A673 (cell line): ENCODE measurements around the gene JMJD1C.

Source experiments
- EZH2 ChIP-seq: fragments of 200-600 bp; sonication (generic); IDR thresholded peaks from 2 replicates; pipeline ENCODE4 v1.6.1; 2017; ENCODE audit warnings: borderline replicate concordance, low read depth, mild to moderate bottlenecking, mixed read lengths, antibody characterized with exemption, low read length; ENCODE audit not compliant: poor library complexity, severe bottlenecking
- TF ChIP-seq, protein P1 (sequence below): fragments of 300-800, 200-600 bp; sonication (generic); conservative IDR thresholded peaks from 2 replicates; pipeline ENCODE4 v1.5.1; 2017; ENCODE audit warnings: low read depth, mild to moderate bottlenecking, antibody characterized with exemption, low read length, moderate library complexity, mixed read lengths

DNA sequence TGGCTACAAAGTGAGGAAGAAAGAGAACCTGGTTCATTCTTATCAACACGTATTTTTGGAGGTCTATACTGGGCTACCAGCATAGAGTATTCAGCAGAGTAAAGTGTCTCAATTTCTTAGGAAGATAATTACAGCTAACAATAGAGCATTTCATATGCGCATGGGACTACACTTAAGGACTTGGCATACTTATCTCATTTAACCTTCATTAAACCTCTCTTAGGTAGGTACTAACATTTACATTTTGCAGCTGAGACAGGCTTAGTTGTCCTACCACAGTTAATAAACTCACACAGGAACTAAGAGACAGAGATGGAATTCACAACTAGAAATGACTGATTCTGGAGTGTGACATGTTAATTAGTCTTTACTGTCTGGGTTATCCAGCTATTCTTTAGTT lies 266.1 kb downstream of the JMJD1C start:
- TF ChIP-seq, protein P1, sequence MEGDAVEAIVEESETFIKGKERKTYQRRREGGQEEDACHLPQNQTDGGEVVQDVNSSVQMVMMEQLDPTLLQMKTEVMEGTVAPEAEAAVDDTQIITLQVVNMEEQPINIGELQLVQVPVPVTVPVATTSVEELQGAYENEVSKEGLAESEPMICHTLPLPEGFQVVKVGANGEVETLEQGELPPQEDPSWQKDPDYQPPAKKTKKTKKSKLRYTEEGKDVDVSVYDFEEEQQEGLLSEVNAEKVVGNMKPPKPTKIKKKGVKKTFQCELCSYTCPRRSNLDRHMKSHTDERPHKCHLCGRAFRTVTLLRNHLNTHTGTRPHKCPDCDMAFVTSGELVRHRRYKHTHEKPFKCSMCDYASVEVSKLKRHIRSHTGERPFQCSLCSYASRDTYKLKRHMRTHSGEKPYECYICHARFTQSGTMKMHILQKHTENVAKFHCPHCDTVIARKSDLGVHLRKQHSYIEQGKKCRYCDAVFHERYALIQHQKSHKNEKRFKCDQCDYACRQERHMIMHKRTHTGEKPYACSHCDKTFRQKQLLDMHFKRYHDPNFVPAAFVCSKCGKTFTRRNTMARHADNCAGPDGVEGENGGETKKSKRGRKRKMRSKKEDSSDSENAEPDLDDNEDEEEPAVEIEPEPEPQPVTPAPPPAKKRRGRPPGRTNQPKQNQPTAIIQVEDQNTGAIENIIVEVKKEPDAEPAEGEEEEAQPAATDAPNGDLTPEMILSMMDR: no peak
- TF ChIP-seq EZH2: no peak
